ENCODE results near the gene CAMK2N1.

CAMK2N1 gene

GRCh38 chr1:20477348-20478056, 8.5 kb downstream of the CAMK2N1 start:
- no peak for DNase-seq

- peak; percentile 87 for DNase-seq
These were observed 9.6 kb downstream of the CAMK2N1 start for GRCh38 chr1:20476265-20477038.

- DNase-seq = no peak
These were observed 11.0 kb downstream of the CAMK2N1 start for GRCh38 chr1:20474996-20475395.

- no peak for DNase-seq
These were observed 11.6 kb downstream of the CAMK2N1 start for GRCh38 chr1:20474333-20474975.

GRCh38 chr1:20473894-20474293, 12.1 kb downstream of the CAMK2N1 start:
- DNase-seq = no peak

GRCh38 chr1:20472860-20473711, 12.9 kb downstream of the CAMK2N1 start:
- no peak for DNase-seq

GRCh38 chr1:20472121-20472520, 13.9 kb downstream of the CAMK2N1 start:
- no peak for DNase-seq

- DNase-seq = peak; percentile 74
These were observed 15.8 kb downstream of the CAMK2N1 start for GRCh38 chr1:20470194-20470593.

GRCh38 chr1:20469406-20470076, 16.5 kb downstream of the CAMK2N1 start:
- no peak for DNase-seq

GRCh38 chr1:20466273-20466672, 19.7 kb downstream of the CAMK2N1 start:
- no peak for DNase-seq

- DNase-seq = no peak
These were observed 20.8 kb downstream of the CAMK2N1 start for GRCh38 chr1:20465187-20465586.

- DNase-seq = no peak
These were observed 22.5 kb downstream of the CAMK2N1 start for GRCh38 chr1:20463502-20463901.

- DNase-seq = no peak
These were observed 23.6 kb downstream of the CAMK2N1 start for GRCh38 chr1:20462397-20462796.

- no peak for DNase-seq
These were observed 27.3 kb downstream of the CAMK2N1 start for GRCh38 chr1:20458717-20459116.

GRCh38 chr1:20454004-20454403, 32.0 kb downstream of the CAMK2N1 start:
- no peak for DNase-seq

GRCh38 chr1:20449735-20450311, 36.2 kb downstream of the CAMK2N1 start:
- DNase-seq = no peak

GRCh38 chr1:20448671-20449071, 37.3 kb downstream of the CAMK2N1 start:
- no peak for DNase-seq

GRCh38 chr1:20447794-20448193, 38.2 kb downstream of the CAMK2N1 start:
- no peak for DNase-seq

- DNase-seq = no peak
These were observed 39.2 kb downstream of the CAMK2N1 start for GRCh38 chr1:20446796-20447195.

GRCh38 chr1:20445956-20446355, 40.1 kb downstream of the CAMK2N1 start:
- DNase-seq = no peak

- no peak for DNase-seq
These were observed 42.1 kb downstream of the CAMK2N1 start for GRCh38 chr1:20443703-20444586.

Measured in COR-L47 (cell line).